HG03342 (cell line): ENCODE results near the gene ZFR2.
"Not testable (repeated sequence)": the region's sequence is repeated elsewhere in the genome, so short reads cannot be mapped to it uniquely, and the experiment has no call there.

Source experiments
- ATAC-seq: cut with Tn5 transposase; IDR thresholded peaks from one replicate; pipeline ENCODE4 v1.9.1; 2021; ENCODE audit warnings: mild to moderate bottlenecking, moderate library complexity; ENCODE audit not compliant: unreplicated experiment

ZFR2 gene

GRCh38 chr19:3759482-3760254 lies 109.2 kb downstream of the ZFR2 start:
- ATAC-seq = no peak

- not testable (repeated sequence) for ATAC-seq
Observed at GRCh38 chr19:3758297-3758696, 110.5 kb downstream of the ZFR2 start.

GRCh38 chr19:3757705-3758104 lies 111.1 kb downstream of the ZFR2 start:
- not testable (repeated sequence) for ATAC-seq
